Measurements from ENCODE around the gene MYT1.

DNA sequence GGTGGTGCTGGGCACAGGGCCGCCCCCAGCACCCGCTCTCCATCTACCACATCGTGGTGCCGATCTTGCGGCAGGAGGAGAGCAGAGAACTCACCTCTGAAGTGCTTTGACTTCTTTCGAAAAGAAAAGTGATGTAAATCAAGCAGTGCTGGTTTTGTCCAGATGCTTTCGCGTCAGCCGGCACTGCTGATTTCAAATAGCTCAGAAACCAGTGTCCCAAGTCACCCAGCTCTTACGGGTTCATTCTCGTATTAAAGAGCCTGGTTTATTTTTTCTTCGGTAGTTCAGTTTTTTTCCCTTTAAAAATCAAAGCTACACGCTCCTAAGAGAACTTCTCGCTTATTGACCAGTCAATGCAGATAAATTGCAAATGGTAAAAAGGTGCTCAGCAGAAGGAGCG, 32.1 kb downstream of the MYT1 start:
- no peak for TF ChIP-seq CTCF (IDR thresholded peaks at IDR 0.05)
- no peak for TF ChIP-seq EP300 (IDR thresholded peaks at IDR 0.05; ENCODE audit: low read depth)
